Non-pigmented ciliary epithelial cell (primary cell): ENCODE data around the gene PDHA1.

ENCODE experiments used
- DNase-seq: peaks from one replicate; pipeline ENCODE4 v3.0.0-alpha.2; 2010; ENCODE audit warnings: low read depth

Gene PDHA1

DNA sequence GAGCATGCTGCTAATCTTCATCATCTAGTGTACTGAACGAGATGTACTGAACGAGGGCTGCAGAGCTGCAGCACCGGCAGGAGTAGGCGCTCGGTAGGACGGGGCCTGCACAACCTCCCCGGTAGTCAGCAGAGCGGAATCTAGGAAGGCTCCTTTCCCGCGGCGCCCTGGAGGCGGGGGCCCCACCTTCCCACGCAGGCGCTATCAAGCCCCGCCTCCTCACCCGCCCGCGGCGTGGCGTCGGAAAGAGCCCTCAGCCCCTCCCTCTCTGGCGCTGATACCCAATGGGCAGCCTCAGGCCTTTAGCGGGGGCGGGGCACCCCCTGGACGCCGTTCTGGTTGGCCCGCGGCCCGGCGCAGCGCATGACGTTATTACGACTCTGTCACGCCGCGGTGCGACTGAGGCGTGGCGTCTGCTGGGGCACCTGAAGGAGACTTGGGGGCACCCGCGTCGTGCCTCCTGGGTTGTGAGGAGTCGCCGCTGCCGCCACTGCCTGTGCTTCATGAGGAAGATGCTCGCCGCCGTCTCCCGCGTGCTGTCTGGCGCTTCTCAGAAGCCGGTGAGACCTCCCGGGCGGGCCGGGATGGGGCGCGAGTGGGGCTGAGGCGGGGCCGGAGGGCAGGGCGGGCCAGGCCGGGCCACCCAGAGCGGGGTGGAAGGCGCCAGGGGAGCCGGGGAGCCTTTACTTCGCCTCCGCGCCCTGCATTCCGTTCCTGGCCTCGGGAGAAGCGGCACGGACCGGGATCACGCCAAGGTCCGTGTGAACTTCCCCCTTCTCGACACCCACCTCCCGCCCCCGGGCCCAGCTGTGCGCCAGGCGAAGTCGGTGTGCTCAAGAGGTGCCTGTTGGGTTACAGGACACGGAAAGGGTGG, at the start of gene PDHA1:
TSS of gene PDHA1 (plus strand) at position 393 of the 874 bp plus-strand sequence. CDS start at position 504, 111 bp downstream.
- DNase-seq, result peak; percentile 52

DNA sequence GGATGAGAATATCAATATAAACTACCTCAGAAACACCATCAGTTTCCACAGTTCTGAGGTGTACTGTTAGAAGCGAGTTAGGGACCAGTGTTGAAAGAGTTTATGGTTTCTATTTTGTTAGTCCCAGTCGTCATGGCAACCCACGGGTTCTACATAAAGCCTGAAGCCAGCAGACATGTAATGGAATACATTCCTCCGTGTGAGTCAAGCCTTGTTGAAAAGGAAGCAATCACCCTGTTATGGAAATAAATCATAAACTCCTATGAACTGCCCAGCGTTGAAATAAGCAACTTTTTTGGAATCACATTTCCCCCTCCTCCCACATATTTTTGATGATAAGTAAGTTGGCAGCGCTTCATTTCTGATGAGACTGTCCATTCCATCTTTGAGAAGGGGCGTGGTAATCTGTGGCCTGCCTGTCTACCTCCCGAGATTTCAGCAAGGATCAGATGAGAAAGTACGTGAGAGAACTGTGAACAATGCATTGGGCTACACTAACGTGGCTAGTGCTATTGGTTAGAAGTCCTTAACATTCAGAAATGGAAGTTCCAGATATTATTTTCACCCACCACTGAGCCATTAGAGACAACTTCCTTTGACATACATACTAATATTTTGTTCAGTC, 40.4 kb upstream of the PDHA1 start:
- peak; percentile 6 for DNase-seq

DNA sequence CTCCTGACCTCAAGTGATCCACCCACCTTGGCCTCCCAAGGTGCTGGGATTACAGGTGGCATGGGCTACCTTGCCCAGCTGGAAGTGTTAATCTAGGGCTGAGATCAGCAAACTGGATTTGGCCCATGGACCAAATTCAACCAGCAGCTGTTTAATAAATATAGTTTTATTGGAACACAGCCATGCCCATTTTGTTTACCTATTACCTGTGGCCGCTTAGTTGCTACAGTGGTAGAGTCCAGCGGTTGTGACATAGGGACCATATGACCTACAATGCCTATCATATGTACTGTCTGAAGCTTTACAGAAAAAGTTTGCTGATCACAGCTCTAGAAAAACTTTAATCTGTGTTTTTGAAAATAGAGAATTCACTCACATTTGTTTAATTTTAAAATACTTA, 17.2 kb upstream of the PDHA1 start:
- no peak for DNase-seq

DNA sequence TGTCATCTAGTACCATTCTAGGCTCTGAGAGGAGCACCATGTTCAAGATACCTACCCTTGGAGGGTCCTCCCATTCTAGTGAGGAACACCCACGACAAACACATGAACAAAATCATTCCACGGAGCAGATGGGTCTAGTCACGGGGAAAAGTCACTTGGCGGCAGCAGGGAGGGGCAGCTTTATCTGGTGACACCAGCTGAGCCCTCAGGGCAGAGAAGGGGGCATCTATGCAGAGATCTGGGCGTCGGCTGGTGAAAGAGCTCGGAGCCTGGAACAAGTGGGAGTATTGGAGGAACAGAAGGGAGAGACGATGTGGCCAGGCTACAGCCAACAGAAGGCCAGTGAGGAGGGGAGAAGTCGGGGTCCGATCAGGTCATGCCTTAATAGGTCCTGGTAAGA, 11.9 kb upstream of the PDHA1 start:
- no peak for DNase-seq

DNA sequence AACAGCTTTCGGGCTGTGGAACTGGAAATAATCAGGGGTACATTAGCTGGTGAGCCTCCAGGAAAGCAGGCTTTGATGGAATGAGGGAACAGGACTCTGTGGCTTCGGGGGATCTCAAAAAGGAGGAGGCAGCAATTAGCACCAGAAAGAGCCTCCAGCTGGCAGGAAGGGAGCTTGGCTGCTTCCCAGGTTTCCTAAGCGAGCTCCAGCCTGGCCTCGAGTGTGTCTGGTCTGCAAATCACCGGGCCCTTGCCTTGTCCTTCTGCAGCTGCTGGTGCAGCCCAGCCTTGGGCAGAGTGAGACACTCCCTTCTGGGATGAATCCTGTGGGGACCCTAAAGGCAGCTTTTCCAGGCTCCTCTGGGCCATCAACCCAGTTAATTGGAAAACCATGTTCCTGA, 10.7 kb upstream of the PDHA1 start:
- DNase-seq, result no peak

DNA sequence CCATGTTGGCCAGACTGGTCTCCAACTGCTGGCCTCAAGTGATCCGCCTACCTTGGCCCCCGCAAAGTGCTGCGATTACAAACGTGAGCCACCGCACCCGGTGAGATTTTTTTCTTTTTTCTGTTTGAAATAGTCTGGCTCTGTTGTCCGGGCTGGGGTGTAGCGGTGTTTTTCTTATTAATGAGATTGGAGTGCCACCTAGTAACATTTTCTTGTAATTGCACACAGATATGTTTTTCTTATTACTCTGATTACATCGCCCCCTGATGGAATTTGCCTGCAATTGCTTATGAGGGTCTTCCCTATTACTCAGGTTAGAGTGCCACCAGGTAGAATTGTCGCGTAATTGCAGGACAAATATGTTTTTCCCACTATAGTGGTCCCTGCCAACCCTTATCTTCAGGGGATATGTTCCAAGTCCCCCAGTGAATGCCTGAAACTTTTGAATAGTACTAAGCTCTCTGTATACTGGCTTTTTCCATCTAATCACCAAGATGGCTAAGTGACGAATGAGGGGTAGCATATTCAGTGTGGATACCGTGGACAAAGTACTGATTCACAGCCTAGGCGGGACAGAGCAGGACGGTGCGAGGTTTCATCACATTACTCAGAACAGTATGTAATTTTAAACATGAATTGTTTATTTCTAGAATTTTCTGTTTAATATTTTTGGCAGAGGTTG, 8.6 kb upstream of the PDHA1 start:
- DNase-seq, result no peak

DNA sequence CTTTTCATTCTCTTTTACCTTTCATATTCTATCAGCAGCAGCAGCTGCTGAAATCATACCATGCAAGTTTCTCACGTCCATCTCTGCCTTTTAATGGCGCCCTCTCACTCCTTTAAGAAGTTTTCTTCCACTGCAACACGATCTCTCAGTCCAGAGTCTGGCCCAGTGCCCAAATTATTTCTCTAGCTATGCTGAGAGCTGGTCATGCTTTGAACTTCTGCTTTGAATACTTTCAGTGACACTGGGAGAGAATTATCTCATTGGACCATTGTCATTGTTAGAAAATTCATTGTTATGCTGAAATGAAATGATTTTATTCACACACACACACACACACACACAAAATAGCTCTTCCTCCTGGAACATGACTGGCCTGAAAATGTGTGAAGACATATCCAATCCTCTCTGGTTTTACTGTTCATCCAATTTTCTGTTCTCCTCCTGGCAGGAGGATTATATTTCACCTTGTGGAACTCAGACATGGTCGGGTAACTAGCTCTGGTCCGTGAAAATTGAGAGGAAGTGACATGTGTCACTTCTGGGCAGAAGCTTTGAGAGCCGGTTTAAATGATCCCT, 1.3 kb upstream of the PDHA1 start:
- DNase-seq, result no peak

DNA sequence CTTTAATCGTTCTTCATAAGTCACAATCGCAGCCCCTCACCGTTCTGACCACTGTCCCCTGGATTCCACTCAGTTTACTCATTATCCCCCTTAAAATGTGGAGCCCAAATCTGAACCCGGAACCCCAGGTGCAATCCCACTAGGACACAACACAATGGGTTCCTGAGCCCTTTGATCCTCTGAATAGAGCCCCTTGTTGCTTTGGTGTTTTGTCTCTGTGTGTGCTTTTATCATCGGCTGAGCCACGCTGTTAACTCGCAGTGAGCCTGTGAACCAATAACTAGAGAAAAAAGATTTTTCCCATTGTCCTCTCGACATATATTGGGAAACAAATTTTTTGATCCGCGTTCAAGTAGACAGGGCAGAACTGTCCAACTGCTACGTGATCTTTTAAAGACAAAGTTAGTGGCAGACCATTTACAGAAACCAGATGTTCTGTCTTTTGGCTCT, 617 bp upstream of the PDHA1 start:
- no peak for DNase-seq

DNA sequence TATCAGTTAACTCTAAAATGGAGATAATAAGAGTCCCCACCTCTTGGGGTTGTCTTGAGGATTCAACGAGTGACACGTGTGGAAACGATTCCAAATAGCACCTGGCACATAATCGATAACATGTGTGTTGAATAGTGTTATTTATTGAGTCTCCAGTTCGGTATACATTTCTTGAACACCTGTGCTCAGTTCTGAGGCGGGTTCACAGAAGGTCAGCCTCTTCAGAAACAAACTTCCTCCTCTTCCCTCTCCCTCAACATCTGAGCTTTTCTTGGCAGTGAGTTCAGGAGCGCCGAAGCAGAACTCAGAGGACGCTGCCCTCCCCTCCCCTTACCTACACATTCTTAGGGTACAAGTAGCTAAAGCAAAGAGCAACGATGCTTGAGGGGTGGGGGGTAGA, 934 bp downstream of the PDHA1 start:
- no peak for DNase-seq

DNA sequence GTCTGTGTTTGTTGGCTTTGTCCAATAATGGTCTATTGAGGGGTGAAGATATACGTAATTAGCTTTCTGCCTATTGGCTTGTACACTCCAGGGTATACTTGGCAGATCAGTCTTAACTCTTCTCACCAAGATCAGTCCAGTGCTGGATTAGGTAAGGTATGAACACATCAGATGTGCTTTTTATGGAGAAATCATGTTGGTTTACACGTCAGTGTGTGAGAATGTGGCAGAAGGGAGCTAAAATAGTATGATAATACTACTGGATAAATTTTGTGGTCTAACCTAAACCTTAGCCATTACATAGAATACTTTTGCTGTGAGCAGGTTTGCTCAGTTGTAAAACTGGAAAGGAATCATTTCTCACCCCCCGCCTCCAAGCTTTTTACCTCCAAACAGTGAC, 4.2 kb downstream of the PDHA1 start:
- DNase-seq, result no peak

DNA sequence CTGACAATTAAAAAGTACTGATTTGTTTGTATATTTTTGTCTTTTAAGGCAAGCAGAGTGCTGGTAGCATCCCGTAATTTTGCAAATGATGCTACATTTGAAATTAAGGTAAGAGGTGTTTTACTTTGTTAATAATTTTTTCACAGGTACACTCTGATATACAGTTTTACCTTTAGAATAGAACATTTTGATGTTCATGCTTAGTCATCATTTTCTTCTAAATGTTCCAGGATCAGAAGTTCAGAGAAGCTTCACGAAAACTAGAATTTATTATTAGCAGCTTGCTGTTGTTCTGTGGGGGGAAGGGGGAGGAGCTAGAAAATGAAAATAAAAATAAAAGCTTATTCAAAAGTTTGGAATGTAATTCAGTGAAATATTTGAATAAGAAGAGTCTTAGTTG, 5.5 kb downstream of the PDHA1 start:
- DNase-seq, result no peak

DNA sequence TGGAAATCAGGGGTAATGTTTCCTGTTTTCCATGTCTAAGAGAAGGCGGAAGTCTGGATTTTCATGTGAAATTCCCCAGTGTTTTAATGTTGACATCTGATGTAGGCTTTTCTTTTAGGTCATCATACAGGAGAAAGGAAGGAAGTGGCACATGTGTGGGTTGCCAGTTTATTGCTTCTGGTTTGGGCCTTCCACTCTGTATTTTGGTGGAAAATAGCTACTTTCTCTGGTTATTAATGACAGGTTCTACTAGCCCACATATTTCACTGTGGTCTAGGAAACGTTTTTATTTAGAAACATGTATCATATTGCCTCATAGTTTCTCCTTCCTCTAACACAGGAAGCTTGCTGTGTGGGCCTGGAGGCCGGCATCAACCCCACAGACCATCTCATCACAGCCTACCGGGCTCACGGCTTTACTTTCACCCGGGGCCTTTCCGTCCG, 7.2 kb downstream of the PDHA1 start:
- DNase-seq, result no peak

DNA sequence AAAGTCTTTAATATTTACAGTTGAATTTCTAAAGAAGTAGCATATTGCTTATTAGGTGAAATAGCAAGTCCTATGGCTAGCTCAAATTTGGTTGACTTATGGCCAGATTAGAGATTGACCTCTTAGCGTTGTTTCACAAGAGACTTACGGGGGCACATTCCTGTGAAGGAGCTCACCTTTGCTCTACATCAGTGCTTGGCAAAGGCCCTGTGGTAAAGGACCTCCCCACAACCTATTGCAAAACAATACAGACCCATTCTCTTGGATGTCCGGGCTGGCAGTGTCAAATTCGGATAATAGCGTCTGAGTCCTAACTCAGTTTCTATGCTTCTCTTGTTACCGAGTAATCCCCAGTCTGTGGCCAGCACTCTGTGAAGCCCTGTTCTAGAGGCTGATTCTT, 10.9 kb downstream of the PDHA1 start:
- DNase-seq, result no peak

DNA sequence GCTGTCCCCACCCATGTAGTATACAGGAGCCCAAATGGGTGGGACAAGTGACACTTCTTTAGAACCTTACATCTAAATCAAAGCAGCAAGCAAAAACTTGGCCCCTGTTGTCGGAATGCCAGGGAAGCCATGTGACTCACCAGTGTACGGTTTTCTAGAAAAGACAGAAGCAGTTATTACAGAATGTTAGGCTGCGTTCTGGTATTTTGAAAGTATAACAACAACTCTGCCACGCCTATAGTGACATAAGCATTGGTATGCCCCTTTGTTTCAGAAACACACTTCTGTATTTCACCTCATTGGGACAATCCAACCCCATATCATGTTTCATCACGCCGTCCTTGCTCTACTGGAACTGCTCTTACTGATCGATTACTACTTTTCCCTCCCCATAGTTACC, 14.8 kb downstream of the PDHA1 start:
- DNase-seq, result no peak

DNA sequence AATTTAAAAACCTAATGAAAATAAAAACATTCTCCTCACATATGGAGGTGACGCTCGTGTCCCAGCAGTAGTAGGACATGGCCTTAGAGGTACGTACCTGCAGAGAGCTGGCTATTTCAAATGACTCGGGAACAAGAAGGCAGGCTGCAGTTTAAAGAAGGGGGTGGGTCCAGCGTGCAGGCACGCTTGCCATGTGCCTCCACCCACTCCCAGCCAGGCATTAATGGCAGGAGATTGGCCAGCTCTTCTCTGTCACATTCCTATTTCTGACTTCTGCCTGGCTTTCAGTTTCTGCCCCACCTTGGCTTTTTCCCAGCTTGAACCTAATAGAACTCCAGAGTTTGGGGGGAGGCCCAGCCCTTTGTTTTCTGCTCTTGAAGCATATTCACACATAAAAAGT, 17.2 kb downstream of the PDHA1 start:
- DNase-seq, result no peak

DNA sequence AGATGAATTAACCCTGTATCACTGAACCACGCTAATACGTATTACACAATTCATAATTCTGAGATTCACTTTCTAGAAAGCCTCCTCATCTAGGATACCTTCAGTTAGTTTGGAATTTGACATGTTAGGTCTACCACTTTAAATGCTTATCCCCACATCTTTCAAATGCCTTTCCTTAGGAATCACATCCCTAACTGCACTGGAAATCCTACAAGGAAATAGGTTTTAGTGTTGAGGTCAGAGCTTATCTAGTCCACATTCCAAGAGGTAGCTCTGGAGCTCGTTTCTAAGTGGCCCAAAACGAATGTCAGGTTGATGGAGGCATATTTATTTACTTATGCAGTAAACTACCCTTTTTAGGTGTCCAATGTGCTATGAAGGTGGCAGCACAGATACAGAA, 18.0 kb downstream of the PDHA1 start:
- DNase-seq, result no peak

DNA sequence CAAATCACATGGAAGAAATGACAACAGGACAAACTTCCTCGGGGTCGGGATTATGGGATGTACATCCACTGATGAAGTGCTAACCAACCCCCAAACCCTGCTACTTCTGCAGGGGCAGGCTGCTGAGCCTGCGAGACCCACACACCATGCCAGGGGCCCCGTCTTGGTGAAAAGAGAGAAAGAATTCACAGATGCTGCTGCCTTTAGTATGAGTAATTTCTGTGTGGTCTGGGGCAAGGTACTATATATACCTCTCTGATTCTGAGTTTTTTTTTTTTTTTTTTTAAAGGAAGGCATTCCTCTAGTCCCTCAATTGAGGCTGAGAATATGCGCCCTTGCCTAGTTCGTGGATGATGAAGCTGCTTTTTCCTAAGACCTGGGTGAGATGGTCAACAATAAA, 24.8 kb downstream of the PDHA1 start:
- no peak for DNase-seq

DNA sequence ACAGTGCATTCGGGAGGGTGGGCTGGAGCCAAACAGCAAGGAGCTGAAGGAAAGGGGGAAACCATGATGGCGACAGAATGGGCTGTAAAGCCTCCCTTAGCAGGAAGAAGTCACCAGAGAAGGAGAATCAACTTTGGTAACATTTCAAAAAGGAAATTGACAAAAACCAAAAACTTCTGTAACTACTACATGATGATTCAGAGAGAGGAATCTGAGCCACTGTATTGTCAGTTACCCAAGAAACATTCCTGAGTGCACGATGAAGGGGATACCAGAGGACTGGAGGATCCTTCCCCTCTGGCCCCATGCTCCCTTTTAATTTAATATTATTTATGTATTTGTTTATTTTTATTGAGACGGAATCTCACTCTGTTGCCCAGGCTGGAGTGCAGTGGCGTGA, 26.3 kb downstream of the PDHA1 start:
- no peak for DNase-seq

DNA sequence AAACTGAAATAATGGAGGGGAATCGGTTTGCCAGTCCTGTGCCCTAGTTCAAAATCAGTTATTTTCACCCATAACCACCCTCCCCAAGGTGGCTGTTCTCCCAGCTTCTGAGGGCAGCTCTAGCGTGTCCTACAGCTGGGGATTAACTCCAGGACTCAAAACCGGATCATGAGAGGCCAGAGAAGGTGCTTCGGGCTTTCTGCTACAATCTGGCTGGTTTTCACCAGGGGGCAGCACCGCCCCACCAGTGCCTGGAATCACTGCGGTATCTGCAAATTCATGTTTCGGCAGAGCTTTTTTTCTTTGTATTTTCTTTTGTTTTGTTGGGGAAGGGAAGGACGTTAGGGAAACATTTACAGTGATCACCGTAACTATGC, 28.4 kb downstream of the PDHA1 start:
- no peak for DNase-seq

DNA sequence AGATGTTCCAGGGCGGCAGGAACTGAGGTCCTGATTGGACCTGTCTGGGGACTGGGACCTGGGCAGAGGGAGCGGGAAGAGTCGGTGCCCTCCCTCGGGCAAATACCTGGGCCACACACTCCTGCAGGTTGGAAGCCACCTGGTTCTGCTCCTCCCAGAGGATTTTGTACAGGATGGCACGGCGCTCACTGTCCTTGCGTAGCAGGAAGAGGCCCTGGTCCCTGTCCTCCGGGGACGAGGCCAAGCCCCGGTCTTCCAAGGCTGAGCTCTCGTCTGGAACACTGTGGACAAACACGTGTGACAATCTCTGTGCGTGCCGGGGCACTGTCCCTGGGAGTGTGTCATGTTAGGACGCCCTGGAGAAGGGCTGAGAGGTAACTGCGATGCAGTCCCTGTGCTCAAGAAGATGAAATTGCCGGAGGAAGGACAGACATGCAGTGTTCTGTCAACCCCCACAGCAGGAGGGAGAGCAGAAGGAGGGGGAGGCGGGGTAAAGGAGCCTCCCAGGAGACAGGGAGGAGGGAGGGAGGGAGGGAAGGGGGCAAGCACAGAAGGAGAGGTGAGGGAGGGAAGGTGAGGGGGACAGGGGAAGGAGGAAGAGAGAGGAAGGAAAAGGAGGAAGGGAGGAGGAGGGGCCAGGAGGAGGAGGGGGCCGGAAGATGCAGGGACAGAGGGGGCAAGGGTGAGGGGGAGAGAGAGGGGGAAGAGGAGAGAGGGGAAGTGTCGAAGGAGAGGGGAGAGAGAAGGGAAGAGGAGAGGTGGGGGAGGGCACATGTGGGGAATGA, 29.0 kb downstream of the PDHA1 start:
- DNase-seq, result no peak

DNA sequence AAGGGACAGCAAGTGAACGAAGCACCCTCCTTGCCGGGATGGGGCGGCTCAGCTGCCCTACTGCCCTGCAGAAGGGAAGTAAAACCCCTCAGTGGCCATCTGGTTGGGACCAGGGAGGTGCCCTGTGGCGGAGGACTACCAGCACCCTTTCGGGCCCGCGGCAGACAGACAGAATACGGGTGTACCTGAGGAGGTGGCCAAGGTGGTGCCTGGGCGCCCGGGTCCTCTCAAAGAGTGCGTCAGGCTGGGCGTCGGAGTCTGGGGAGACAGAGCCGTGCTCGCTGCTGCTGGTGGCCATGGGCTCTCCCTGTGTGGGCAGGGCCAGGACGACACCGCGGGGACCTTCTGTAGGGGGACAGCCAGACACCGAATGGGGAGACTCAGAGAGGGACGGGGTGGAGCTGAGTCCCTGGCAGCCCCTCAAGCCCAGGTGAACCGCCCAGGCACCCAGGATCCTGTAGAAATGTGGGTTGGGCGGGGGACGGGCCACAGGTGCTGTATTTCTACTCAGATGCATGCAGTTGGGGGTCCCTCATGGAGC, 29.7 kb downstream of the PDHA1 start:
- no peak for DNase-seq

DNA sequence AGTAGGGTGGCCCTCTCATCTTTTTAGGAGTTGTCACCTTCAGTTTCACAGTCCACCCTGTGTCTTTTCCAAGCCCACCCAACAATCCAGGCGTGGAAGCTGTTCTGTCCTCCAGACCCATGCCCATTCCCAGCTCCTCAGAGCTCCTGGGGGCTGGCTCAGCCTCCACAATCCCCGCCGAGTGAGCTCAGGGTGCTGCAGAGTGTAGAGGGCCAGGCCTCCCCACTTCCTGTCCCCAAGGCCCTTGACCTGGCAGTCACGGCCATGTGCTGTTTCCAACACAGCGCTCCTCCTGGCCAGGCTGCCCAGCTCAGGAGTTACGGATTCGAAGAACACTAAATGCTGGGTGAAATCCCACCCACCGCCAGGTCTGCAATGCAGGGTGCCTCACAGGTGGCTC, 31.8 kb downstream of the PDHA1 start:
- no peak for DNase-seq
